Prostate gland (tissue), 2 donors: Measurements from ENCODE around the gene LHX4. TPM values are rescaled to one million over a fixed set of nuclear protein-coding genes. Genes with fewer than 3 reads are reported as not detected.

Source experiments
- DNase-seq: peaks from one replicate; pipeline ENCODE4 v3.0.0-alpha.2; 2019; ENCODE audit warnings: low spot score
- H3K27ac ChIP-seq, 2 donors: fragments of 200-600 bp; sonication (generic); 2 replicates each; pipeline ENCODE4 v1.5.1; 2017 to 2019
- H3K27me3 ChIP-seq: fragments of 200-600 bp; sonication (generic); replicated peaks from 2 replicates; pipeline ENCODE4 v1.5.1; 2019; ENCODE audit not compliant: insufficient read depth
- H3K36me3 ChIP-seq, 2 donors: fragments of 200-600 bp; sonication (generic); 1 replicate in 1 of 2; 2 replicates in 1 of 2; pipeline versions ENCODE4 v1.5.1 to v1.8.1; 2017 to 2019
- H3K4me1 ChIP-seq: fragments of 200-600 bp; sonication (generic); replicated peaks from 2 replicates; pipeline ENCODE4 v1.5.1; 2019
- H3K4me3 ChIP-seq, 2 donors: fragments of 200-600 bp; sonication (generic); 2 replicates each; pipeline ENCODE4 v1.5.1; 2017 to 2019
- H3K9me3 ChIP-seq: fragments of 200-600 bp; sonication (generic); 2 replicates; pipeline ENCODE4 v1.5.1; 2017
- POLR2A ChIP-seq: fragments of 450-650 bp; IDR thresholded peaks from one replicate; pipeline ENCODE4 v1.6.1; 2016; ENCODE audit warnings: antibody characterized with exemption, mild to moderate bottlenecking
- POLR2AphosphoS5 ChIP-seq: sonication (generic); formaldehyde crosslinking; IDR thresholded peaks from one replicate; pipeline ENCODE4 v1.6.1; 2017; ENCODE audit warnings: antibody characterized with exemption
- WGBS: methylation state at CpG from one replicate; pipeline ENCODE4 v1.1.5; 2018; 5-methylcytosine and 5-hydroxymethylcytosine counted together
- intact Hi-C: fragments of 100-400 bp; cut with DNase I; formaldehyde crosslinking; loops from one replicate; pipeline ENCODE4 v1.14.2; 2022
- total RNA-seq, 2 donors: library from RNA; depleted of rRNA; stranded (reverse); fragments of >200 nt; gene quantifications; one replicate each; pipeline ENCODE4 v1.1.0, GENCODE V29; 2016
- TF ChIP-seq, protein P1 (sequence below), 4 experiments: fragments of 200-600 bp in 2 of 4; fragments of 450-650 bp in 2 of 4; sonication (generic) in 2 of 4; IDR thresholded peaks; 1 replicate in 3 of 4; 2 replicates in 1 of 4; pipeline ENCODE4 v1.5.1; 2016 to 2019; ENCODE audit warnings: antibody characterized with exemption in 4 of 4, mild to moderate bottlenecking in 2 of 4, moderate library complexity in 2 of 4

LHX4 gene
- total RNA-seq, 2 donors from 2014 or later, result not detected

DNA sequence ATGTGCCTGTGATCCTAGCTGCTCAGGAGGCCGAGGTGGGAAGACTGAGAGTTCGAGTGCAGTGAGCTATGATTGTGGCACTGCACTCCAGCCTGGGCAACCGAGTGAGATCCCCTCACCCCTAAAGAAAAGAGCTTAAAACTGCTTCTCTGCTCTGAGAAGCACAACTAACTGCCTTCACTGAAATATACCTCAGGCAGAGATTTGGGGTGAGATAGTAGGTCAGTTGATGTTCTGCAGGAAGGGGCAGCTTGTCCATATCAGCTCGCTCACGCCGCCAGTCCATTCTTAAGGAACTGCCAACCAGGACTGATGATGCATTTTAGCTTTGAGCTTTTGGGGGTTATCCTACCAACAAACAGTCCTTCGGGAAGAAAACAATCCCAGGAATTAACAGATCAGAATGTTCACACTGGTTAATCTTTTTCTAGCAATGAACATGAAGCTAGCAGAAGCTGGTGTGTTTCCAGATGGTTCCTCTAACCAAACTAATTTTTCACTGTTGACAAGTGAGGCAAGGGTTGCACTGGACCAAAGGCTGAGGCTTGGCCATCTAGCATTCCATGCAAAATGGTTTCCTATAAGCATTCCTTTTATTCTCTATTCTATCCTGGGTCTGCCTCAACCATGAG is 31.6 kb downstream of the LHX4 start:
- WGBS, result 79% methylated on average over 7 of the region's 7 CpGs
- TF ChIP-seq, protein P1, sequence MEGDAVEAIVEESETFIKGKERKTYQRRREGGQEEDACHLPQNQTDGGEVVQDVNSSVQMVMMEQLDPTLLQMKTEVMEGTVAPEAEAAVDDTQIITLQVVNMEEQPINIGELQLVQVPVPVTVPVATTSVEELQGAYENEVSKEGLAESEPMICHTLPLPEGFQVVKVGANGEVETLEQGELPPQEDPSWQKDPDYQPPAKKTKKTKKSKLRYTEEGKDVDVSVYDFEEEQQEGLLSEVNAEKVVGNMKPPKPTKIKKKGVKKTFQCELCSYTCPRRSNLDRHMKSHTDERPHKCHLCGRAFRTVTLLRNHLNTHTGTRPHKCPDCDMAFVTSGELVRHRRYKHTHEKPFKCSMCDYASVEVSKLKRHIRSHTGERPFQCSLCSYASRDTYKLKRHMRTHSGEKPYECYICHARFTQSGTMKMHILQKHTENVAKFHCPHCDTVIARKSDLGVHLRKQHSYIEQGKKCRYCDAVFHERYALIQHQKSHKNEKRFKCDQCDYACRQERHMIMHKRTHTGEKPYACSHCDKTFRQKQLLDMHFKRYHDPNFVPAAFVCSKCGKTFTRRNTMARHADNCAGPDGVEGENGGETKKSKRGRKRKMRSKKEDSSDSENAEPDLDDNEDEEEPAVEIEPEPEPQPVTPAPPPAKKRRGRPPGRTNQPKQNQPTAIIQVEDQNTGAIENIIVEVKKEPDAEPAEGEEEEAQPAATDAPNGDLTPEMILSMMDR (IDR thresholded peaks at IDR 0.05), result no peak
- TF ChIP-seq POLR2A, result no peak
- no peak for TF ChIP-seq POLR2AphosphoS5
- Histone ChIP-seq H3K9me3 (no peaks in the 10 kb centered on the region), H3K27me3 (peaks cover 8% of the 10 kb centered on the region), H3K4me3 (no peak overlapping the region), H3K4me1 (no peaks in the 10 kb centered on the region), H3K27ac (no peak overlapping the region), H3K36me3 (no peaks in the 10 kb centered on the region)
- no peak for DNase-seq
- intact Hi-C loops, result no loop called here

DNA sequence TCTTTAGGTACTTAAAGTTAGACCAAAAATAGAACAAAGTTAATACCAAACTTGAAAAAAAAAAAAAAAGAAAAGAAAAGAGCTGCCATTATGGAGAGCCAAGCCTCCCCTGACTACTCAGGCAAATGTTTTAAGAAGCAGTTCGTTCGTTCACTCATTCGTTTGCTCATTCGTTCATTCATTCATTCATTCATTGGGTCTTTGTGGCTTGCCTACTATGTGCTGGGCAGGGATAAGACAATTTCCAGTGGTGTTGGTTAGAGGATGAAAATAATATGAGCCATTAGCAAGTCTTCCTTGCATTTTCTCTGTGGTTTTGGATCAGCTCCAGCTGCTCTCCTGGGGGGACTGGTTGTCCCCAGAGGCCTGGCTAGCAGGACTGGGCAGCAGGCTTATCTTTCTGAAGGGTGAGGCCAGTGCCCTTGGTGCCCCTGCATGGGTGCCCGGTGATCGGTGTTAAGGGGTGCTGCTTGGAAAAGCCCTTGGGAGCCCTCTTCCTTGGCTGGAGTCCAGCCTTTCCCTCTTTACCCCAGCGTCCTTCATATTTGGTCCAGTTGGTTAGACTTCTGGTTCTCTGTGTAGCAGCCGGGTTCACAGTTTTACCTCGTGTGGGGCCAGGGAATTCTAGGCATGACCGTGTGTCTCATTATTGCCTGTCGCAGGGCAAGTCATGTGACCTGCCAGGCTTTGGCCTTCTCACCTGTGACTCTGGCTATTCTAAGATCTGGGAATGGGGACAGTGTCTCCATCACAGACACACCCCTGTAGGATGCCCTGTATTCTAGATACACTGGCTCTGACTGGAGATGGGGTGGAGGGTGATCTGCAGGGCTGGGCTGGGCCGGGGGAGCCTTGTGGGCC is 32.8 kb downstream of the LHX4 start:
- H3K27ac ChIP-seq, result no peak overlapping the region
- DNase-seq, result no peak
- H3K4me1 ChIP-seq, result no peaks in the 10 kb centered on the region
- no peaks in the 10 kb centered on the region for H3K36me3 ChIP-seq
- TF ChIP-seq POLR2AphosphoS5 (no peak), POLR2A (no peak)
- TF ChIP-seq, protein P1 (IDR thresholded peaks at IDR 0.05), result no peak
- peaks cover 8% of the 10 kb centered on the region for H3K27me3 ChIP-seq
- intact Hi-C loops, result no loop called here
- WGBS, result 74% methylated on average over 12 of the region's 12 CpGs
- no peaks in the 10 kb centered on the region for H3K9me3 ChIP-seq
- no peak overlapping the region for H3K4me3 ChIP-seq

DNA sequence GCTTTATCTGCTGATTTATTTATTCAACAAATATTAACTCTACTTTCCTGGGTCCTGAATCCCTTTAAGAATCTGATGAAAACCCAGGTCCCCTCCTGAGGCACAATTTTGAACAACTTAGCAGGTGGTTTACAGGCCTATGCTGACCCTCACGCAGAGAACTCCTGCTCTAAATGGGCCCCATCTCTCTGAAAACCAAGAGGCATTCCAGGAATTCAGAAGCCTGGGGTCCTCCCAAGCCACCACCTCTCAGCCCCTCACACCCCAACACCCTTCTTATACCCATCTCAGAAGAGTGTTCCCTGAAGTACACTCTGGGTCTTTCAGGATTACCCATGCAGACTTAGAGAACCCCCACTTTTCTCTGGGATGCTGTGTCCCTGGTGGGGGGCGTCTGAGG is 34.5 kb downstream of the LHX4 start:
- H3K4me1 ChIP-seq, result no peaks in the 10 kb centered on the region
- WGBS, result 33% methylated on average over 2 of the region's 2 CpGs
- TF ChIP-seq POLR2AphosphoS5 (no peak), POLR2A (no peak)
- TF ChIP-seq, protein P1 (IDR thresholded peaks at IDR 0.05), result no peak
- H3K9me3 ChIP-seq, result no peaks in the 10 kb centered on the region
- H3K4me3 ChIP-seq, result no peak overlapping the region
- no peaks in the 10 kb centered on the region for H3K36me3 ChIP-seq
- DNase-seq, result no peak
- intact Hi-C loops, result no loop called here
- no peak overlapping the region for H3K27ac ChIP-seq
- peaks cover 4% of the 10 kb centered on the region for H3K27me3 ChIP-seq

DNA sequence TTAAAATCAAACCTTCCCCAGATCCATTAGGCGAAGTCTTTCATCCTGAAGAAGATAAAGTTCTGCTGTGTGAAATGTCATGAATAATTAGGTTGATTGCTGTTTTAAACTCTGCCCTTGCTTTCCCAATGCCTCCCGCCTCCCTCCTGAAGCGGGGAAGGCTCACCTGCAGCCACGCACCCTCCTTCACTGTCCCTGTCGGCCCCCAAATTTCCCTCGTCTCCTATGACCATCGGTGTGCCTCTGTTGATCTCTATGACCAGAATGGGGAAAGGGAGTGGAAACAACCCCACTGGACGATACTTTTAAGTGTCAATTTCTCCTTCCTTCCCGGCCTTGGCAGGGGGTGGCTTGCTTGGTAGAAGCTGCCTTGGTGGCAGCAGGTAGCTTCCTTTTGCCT is 35.1 kb downstream of the LHX4 start:
- 62% methylated on average over 9 of the region's 9 CpGs for WGBS
- H3K27me3 ChIP-seq, result peaks cover 1% of the 10 kb centered on the region
- H3K27ac ChIP-seq, result no peak overlapping the region
- TF ChIP-seq, protein P1 (IDR thresholded peaks at IDR 0.05), result no peak
- TF ChIP-seq POLR2AphosphoS5 (no peak), POLR2A (no peak)
- no peaks in the 10 kb centered on the region for H3K9me3 ChIP-seq
- intact Hi-C loops, result no loop called here
- H3K4me1 ChIP-seq, result no peaks in the 10 kb centered on the region
- H3K4me3 ChIP-seq, result no peak overlapping the region
- H3K36me3 ChIP-seq, result no peaks in the 10 kb centered on the region
- no peak for DNase-seq

DNA sequence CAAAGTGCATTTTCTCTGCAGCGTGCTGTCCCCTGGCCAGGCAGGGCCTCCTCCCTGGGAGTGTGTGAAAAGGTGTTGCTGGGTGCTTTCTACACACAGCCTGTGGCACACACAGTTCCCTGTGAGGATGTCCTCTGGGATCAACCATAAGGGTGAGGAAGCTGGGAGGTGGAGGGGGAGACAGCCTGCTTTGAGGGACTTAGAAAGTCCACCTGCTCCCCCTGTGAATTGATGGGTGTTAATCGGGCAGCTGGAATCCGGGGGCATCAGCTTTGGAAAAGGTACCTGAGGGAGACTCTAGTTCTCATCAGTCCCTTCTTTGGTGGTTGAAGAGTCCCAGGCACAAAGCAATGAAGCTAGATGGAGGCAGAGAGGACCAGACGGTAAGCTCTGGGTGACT is 35.8 kb downstream of the LHX4 start:
- no peak for DNase-seq
- intact Hi-C loops, result no loop called here
- no peak for TF ChIP-seq POLR2A
- TF ChIP-seq, protein P1 (IDR thresholded peaks at IDR 0.05), result no peak
- TF ChIP-seq POLR2AphosphoS5, result no peak
- no peaks in the 10 kb centered on the region for H3K4me1 ChIP-seq
- H3K4me3 ChIP-seq, result no peak overlapping the region
- H3K36me3 ChIP-seq, result no peaks in the 10 kb centered on the region
- no peaks in the 10 kb centered on the region for H3K27me3 ChIP-seq
- no peaks in the 10 kb centered on the region for H3K9me3 ChIP-seq
- 71% methylated on average over 4 of the region's 4 CpGs for WGBS
- no peak overlapping the region for H3K27ac ChIP-seq
